ENCODE data around the gene SLC12A7. TPM values are rescaled to one million over a fixed set of nuclear protein-coding genes. Genes with fewer than 3 reads are reported as not detected.

The SLC12A7 gene
- total RNA-seq, 6 experiments from 2014 or later, result 0.07 to 0.09 (median 0.09) TPM; not detected in 3

- H3K4me3 Mint-ChIP-seq, result no peak overlapping the region
- H3K27ac Mint-ChIP-seq, result no peak overlapping the region
- peaks cover 20% of the 10 kb centered on the region for H3K9me3 Mint-ChIP-seq
- no peaks in the 10 kb centered on the region for H3K4me1 Mint-ChIP-seq (ENCODE audit: low read depth)
- H3K27me3 Mint-ChIP-seq (ENCODE audit: insufficient read depth), result peaks cover 23% of the 10 kb centered on the region
- no peak for DNase-seq
- TF ChIP-seq CTCF (IDR thresholded peaks at IDR 0.05), result no peak
- H3K36me3 Mint-ChIP-seq (ENCODE audit: low read depth), result 0 out of 2 replicates have a peak, but pooled peaks cover 4% of the 10 kb centered on the region
Measured at GRCh38 chr5:1138445-1139245, 26.8 kb upstream of the SLC12A7 start.

DNA sequence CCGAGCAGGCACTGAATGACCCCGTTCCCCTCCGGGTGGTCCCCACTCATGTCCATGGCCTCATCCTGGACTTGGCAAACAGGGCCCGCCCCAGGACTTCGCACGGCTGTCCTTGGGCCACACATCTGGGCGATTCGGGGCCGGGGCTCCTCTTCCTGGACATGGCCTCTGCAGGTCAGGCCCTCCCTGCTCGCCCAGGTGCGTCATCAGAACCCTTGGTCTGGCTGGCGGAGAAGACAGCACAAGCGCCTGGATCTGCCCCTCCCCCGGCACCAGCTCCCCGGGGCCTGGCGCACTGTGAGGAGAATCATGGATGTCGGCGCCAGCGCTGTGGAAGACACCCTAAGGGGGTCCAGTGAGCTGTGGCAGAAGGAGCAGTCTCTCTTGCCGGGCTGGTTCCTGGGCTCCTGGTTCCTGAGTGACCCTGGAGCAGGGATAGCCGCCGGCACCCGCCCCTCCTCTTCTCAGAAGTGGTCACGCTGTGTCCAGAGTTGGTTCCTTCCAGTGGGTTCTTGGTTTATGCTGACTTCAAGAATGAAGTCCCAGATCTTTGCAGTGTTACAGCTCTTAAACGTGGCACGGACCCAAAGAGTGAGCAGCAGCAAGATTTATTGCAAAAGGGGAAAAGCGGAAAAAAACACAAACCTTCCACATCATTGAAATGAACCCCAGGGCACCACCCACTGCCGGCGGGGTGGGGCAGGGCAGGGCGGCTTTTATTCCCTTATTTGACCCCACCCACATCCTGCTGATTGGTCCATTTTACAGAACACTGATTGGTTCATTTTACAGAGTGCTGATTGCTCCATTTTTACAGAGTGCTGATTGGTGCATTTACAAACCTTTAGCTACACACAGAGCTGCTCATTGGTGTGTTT, 25.9 kb upstream of the SLC12A7 start:
- peaks cover 20% of the 10 kb centered on the region for H3K27me3 Mint-ChIP-seq (ENCODE audit: insufficient read depth)
- no peak overlapping the region for H3K27ac Mint-ChIP-seq
- H3K4me1 Mint-ChIP-seq (ENCODE audit: low read depth), result no peaks in the 10 kb centered on the region
- peaks cover 20% of the 10 kb centered on the region for H3K9me3 Mint-ChIP-seq
- no peak overlapping the region for H3K4me3 Mint-ChIP-seq
- no peak for DNase-seq
- TF ChIP-seq CTCF (IDR thresholded peaks at IDR 0.05), result no peak
- H3K36me3 Mint-ChIP-seq (ENCODE audit: low read depth), result 0 out of 2 replicates have a peak, but pooled peaks cover 4% of the 10 kb centered on the region

DNA sequence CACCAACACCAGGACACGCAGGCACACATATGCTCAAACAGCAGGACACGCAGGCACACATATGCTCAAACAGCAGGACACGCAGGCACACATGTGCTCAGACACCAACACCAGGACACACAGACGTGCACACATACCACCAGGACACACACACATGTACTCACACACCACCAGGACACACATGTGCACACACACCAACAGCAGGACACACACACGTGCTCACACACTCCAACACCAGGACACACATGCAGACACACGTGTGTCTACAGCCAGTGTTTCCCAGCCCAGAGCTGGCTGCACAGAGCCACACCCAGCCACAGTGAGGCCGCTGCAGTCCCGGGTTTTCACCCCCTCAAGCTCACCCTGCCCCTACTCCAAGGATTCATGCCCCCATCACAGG, 25.0 kb upstream of the SLC12A7 start:
- no peak overlapping the region for H3K27ac Mint-ChIP-seq
- no peak for TF ChIP-seq CTCF (IDR thresholded peaks at IDR 0.05)

DNA sequence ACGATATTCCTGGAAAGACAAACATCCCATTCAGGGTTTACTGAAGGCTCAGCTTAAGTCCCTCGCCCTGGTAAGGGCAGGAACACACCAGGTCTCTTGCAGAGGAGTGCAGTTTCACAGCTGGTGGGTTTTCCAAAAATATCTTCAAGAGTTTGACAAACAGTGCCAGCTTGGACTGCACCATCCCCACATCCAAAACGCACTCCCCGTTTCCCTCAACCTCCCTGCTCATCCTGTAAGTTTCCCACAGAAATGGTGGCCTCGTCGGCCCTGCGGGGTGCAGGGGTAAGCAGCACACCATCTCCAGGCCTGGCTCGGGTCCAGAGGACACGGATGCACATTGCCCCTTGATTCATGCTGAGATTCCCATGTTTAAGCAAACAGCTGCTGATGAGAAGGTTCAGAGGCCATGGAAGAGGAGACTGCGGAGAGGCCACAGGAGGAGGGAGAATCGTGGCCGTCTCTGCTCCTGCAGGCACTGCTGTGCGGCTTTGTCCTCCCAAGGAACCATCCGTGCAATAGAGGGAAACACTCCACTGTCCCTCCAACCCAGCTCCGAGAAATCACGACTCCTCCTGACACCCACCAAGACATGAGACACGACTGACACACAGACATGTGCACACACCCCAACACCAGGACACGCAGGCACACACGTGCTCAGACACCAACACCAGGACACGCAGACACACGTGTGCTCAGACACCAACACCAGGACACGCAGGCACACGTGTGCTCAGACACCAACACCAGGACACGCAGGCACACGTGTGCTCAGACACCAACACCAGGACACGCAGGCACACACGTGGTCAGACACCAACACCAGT, 24.0 kb upstream of the SLC12A7 start:
- Mint-ChIP-seq H3K27me3 (ENCODE audit: insufficient read depth) (peaks cover 21% of the 10 kb centered on the region), H3K4me3 (no peak overlapping the region), H3K9me3 (peaks cover 20% of the 10 kb centered on the region), H3K27ac (no peak overlapping the region), H3K4me1 (ENCODE audit: low read depth) (no peaks in the 10 kb centered on the region), H3K36me3 (ENCODE audit: low read depth) (0 out of 2 replicates have a peak, but pooled peaks cover 4% of the 10 kb centered on the region)
- DNase-seq, result no peak
- no peak for TF ChIP-seq CTCF (IDR thresholded peaks at IDR 0.05)

More for the DNA sequence above, 25.0 kb upstream of the SLC12A7 start:
- no peak overlapping the region for H3K4me3 Mint-ChIP-seq
- peaks cover 20% of the 10 kb centered on the region for H3K9me3 Mint-ChIP-seq
- H3K36me3 Mint-ChIP-seq (ENCODE audit: low read depth), result 0 out of 2 replicates have a peak, but pooled peaks cover 4% of the 10 kb centered on the region
- DNase-seq, result no peak
- peaks cover 24% of the 10 kb centered on the region for H3K27me3 Mint-ChIP-seq (ENCODE audit: insufficient read depth)
- H3K4me1 Mint-ChIP-seq (ENCODE audit: low read depth), result no peaks in the 10 kb centered on the region

GRCh38 chr5:1134478-1134877, 22.6 kb upstream of the SLC12A7 start:
- Mint-ChIP-seq H3K27ac (no peak overlapping the region), H3K4me3 (no peak overlapping the region), H3K27me3 (ENCODE audit: insufficient read depth) (peaks cover 21% of the 10 kb centered on the region), H3K9me3 (peaks cover 20% of the 10 kb centered on the region), H3K36me3 (ENCODE audit: low read depth) (0 out of 2 replicates have a peak, but pooled peaks cover 4% of the 10 kb centered on the region), H3K4me1 (ENCODE audit: low read depth) (no peaks in the 10 kb centered on the region)
- no peak for DNase-seq
- no peak for TF ChIP-seq CTCF (IDR thresholded peaks at IDR 0.05)

All from HFFc6 (cell line).